Stimulated activated effector memory CD8-positive, alpha-beta T cell treated with anti-CD3 and anti-CD28 coated beads, Interleukin-12 subunit alpha, Interleukin-12 subunit beta, amount 100 ng/mL, for 72 hours (primary cell): ENCODE measurements around the gene OR51B5.
"Not testable (repeated sequence)": the region's sequence is repeated elsewhere in the genome, so short reads cannot be mapped to it uniquely, and the experiment has no call there.

Source experiments
- ATAC-seq: fragments of 150-1000 bp; cut with Tn5 transposase; 2 replicates; pipeline ENCODE4 v1.10.0; 2021
- DNase-seq, 2 donors: peaks; one replicate each; pipeline ENCODE4 v3.0.0; 2021 to 2022; ENCODE audit warnings: low spot score in 2 of 2
- H3K27ac Mint-ChIP-seq: one replicate; pipeline ENCODE4 v1.8.0; 2022; ENCODE audit warnings: mild to moderate bottlenecking, mixed read lengths
- H3K36me3 Mint-ChIP-seq: one replicate; pipeline ENCODE4 v1.8.0; 2022; ENCODE audit warnings: mild to moderate bottlenecking, mixed read lengths
- H3K4me1 Mint-ChIP-seq: one replicate; pipeline ENCODE4 v1.8.0; 2022; ENCODE audit warnings: mixed read lengths
- H3K4me3 Mint-ChIP-seq: one replicate; pipeline ENCODE4 v1.8.0; 2022; ENCODE audit warnings: mild to moderate bottlenecking, mixed read lengths
- H3K9me3 Mint-ChIP-seq: one replicate; pipeline ENCODE4 v1.8.0; 2022; ENCODE audit warnings: mixed read lengths

OR51B5 gene

DNA sequence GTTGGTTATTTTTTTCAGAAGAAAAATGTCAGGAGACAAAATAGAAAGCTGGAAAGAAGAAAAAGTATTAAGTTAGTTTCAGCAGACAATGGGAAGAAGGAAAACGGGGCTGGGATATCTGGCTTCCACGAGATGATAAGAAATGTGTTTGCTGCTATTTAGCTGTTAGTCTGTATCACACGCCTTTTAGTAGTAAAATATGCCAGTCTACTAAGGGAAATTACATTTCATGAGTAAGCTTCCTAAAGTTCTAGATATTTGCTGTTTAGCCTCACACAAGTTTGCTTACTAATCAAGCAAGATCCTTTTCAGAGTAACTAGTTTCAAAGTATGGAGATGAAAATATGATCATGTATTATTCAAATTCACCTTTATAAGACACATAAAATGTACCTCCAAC, 43.1 kb downstream of the OR51B5 start:
- ATAC-seq (no peak), DNase-seq (no peak)
- H3K4me1 Mint-ChIP-seq: no peaks in the 10 kb centered on the region
- H3K9me3 Mint-ChIP-seq: peaks cover 6% of the 10 kb centered on the region
- H3K4me3 Mint-ChIP-seq: no peak overlapping the region
- H3K36me3 Mint-ChIP-seq: no peaks in the 10 kb centered on the region
- no peak overlapping the region for H3K27ac Mint-ChIP-seq

DNA sequence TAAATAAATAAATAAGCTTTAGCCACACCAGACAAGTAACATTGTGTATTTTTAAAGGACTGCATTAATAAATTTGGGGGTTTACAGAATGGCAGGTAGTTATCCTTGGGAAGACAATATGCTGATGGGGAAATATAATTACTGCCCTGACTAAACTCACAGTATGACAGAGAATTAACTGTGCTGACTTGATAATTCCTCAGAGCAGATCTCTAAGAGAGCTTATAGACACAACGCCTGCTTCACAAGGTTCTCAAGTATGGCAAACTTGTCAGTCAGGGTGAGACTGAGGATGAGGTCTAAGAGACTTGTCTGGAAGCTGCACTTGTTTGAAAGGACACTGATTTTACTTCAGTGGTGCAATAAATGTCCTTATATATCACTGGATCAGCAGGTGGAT, 44.9 kb downstream of the OR51B5 start:
- no peak for ATAC-seq
- Mint-ChIP-seq H3K4me1 (no peaks in the 10 kb centered on the region), H3K9me3 (peaks cover 6% of the 10 kb centered on the region), H3K4me3 (no peak overlapping the region), H3K36me3 (no peaks in the 10 kb centered on the region), H3K27ac (no peak overlapping the region)
- no peak for DNase-seq

DNA sequence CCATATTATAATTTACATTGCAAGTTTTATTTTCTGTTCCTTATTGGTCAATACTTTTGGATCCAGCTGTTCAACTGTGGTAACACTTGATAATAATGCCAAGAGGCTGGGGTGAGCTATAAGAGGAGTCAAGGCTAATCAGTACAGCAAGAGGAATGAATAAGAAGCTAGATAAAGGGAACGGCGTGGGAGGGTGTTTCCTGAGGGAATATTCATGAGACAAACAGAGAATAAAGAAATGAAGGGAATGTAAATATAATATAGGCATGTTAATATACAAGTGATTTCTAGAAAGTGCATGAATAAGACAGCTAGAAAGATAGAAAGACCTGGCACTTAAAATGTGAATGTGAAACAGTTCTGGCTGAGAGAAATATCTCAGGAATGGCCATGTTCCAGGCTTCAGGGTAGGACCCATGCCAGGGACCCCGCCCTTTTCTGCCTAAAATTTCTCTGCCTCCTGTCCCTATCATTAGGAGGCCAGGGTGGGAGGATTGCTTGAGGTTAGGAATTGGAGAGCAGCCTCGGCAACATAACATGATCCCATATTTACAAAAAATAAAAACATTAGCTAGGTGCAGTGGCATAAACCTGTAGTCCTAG, 45.5 kb downstream of the OR51B5 start:
- H3K4me3 Mint-ChIP-seq: no peak overlapping the region
- no peaks in the 10 kb centered on the region for H3K36me3 Mint-ChIP-seq
- ATAC-seq (no peak), DNase-seq (no peak)
- no peak overlapping the region for H3K27ac Mint-ChIP-seq
- H3K4me1 Mint-ChIP-seq: no peaks in the 10 kb centered on the region
- H3K9me3 Mint-ChIP-seq: peaks cover 6% of the 10 kb centered on the region

GRCh38 chr11:5294342-5294995, 48.9 kb downstream of the OR51B5 start:
- H3K4me1 Mint-ChIP-seq, H3K4me3 Mint-ChIP-seq, DNase-seq, ATAC-seq, H3K27ac Mint-ChIP-seq, H3K36me3 Mint-ChIP-seq, H3K9me3 Mint-ChIP-seq: not testable (repeated sequence)

DNA sequence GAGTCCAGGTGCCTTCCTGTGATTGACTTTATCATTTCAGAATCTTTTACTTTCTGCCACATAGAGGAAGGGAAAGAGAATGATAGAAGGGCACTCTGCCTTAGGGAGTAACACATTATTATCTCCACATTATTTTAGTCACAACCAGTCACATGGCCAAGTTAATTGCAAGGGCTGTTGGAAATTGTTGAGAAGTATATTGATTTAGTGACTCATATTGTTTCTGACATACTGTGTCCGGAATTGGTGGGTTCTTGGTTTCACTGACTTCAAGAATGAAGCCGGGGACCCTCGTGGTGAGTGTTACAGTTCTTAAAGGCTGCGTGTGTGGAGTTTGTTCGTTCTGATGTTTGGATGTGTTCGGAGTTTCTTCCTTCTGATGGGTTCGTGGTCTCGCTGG, 50.3 kb downstream of the OR51B5 start:
- Mint-ChIP-seq H3K36me3 (no peaks in the 10 kb centered on the region), H3K9me3 (no peaks in the 10 kb centered on the region), H3K27ac (no peak overlapping the region), H3K4me1 (no peaks in the 10 kb centered on the region), H3K4me3 (no peak overlapping the region)
- DNase-seq (no peak), ATAC-seq (no peak)
